T-helper 1 cell (primary cell): ENCODE data around the gene LRATD1.
A peak's percentile ranks its signal among the peaks of the same experiment; 100 is the strongest.

Experiments
- DNase-seq, 5 donors: peaks; one replicate each; pipeline ENCODE4 v3.0.0-alpha.2; 2012 to 2020

The LRATD1 gene

GRCh38 chr2:14633461-14634181 lies 1.1 kb downstream of the LRATD1 start:
- DNase-seq = no peak

DNA sequence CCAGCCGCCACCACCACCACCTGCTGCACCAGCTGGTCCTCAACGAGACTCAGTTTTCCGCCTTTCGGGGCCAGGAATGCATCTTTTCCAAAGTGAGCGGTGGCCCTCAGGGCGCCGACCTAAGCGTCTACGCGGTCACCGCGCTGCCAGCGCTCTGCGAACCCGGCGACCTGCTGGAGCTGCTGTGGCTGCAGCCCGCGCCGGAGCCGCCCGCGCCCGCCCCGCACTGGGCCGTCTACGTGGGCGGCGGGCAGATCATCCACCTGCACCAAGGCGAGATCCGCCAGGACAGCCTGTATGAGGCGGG lies 1.6 kb downstream of the LRATD1 start:
- DNase-seq = no peak

GRCh38 chr2:14634489-14635390 lies 2.2 kb downstream of the LRATD1 start:
- peak in 1 of 5 donors; percentile 5 for DNase-seq

DNA sequence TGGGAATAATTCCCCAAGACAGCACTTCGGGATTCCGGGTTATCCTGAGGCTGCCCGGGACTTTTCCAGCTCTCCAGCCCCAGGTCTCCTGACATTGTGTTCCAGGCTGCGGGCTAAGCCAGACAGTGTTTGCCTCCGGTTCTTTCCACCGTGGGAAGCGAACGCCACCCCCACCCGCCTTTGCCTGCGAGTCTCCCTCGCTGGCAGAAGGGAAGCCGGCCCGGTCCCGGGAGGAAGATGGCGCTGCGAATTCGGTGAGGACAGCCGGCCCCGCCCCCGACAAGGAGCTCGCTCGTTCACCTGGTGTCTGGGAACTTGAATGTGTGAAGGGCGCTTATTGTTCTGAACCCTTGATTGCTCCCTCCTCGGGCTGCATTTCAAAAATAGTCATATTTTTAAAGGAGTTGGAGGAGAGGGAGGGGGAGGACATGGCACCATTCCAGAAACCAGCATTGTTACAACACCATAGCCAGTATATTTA lies 2.9 kb downstream of the LRATD1 start:
- DNase-seq = no peak

GRCh38 chr2:14638488-14638887 lies 6.0 kb downstream of the LRATD1 start:
- DNase-seq = no peak

GRCh38 chr2:14641116-14641515 lies 8.6 kb downstream of the LRATD1 start:
- DNase-seq = no peak

DNA sequence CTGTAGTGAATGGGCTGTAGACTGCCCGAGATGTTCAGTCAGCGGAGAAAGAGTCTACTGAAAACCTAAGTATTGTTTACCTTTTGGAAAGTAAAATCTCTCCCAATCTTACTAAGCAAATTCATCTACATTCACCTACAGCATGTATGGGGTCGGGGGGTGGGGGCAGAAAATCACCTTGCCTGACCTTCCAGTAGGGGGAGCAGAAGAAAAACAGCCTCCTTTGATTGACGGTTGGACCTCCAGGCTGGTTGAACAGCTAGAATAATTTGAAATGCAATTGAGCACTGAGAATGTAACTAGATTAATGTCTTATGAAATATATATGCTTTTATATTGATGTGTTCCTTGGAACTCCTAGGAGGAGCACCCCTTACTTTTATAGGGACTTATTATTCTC lies 10.0 kb downstream of the LRATD1 start:
- no peak for DNase-seq

GRCh38 chr2:14647714-14648113 lies 15.2 kb downstream of the LRATD1 start:
- no peak for DNase-seq

- DNase-seq = no peak
Measured at GRCh38 chr2:14650066-14650465, 17.5 kb downstream of the LRATD1 start.

DNA sequence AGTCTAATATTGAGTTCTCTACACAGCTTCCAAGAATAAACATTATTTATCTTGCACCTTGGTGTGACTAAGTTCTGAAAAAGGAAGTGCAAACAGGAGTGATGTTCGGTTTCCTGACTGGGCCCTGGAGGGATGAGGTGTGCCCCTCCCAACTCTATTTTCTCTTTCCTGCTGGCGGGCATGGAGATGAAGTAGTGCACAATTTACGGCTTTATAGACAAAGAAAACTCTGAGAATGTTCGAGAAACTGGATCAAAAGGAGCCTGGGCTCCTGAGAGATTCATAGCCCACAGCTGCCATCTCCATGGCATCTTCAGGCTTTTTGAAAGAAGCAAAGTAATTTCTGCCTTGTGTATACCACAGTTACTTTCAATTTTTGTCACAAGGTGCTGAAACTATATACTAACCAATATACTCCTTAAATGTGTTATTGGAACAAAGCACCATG lies 22.3 kb downstream of the LRATD1 start:
- peak in 1 of 5 donors; percentile 17 for DNase-seq

DNA sequence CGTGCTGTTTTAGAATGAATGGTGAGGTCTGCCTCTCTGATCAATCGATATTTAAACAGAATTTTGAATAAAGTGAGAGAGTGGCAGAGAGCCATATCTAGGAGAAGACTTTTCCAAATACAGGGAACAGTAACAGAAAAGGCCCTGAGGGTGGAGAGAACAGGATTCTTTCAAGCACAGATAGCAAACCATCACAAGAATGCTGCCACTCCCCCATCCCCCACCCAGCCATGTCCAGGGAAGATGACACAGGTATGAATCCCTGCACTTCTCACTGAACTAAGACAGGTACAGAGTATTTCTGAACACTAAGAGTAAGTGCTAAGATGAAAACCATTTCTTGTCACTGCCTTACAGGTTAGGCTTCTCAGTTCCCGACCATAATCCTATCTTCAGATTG lies 23.6 kb downstream of the LRATD1 start:
- no peak for DNase-seq

DNA sequence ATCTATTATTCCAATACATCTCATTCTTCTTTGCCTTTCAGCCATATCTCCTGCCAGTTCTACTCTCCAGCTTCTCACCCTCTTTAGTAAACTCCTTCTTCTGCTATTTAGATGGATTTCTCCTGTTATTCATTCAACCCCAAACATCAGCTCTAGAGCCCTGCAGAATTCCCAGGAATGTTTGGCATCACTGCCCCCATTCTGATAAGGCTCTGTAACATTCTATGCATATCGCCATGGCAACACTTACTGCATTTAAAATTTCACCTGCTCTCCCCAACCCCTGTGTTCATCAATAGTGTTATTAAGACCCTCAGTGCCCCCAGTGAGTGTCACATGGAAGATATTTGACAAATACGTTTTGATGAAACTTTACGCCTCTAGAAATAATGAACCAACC lies 28.6 kb downstream of the LRATD1 start:
- no peak for DNase-seq

DNA sequence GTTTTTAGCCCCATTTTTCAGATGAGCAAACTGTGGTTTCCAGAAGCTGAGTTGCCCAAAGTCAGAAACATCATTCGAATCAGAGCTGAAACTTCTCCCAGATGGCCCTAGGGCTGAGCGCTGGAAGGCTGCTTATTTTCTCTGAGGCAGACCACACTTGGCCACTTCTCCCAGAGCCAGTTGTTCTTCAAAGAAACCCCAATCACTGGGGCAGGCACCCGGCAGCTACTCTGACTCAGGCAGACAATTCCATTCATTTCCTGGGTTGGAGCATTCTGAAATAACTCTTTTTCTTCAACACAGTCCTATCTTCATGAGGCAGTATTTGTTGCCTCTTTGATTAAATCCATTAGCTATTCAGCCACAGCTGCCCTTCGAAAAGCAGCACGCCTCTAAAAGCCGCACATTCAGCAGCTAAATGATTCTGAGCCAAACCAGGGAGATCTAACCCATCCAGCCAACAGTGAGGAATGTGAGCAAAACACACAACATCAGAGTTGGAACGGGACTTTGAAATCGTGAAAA lies 40.9 kb downstream of the LRATD1 start:
- no peak for DNase-seq

DNA sequence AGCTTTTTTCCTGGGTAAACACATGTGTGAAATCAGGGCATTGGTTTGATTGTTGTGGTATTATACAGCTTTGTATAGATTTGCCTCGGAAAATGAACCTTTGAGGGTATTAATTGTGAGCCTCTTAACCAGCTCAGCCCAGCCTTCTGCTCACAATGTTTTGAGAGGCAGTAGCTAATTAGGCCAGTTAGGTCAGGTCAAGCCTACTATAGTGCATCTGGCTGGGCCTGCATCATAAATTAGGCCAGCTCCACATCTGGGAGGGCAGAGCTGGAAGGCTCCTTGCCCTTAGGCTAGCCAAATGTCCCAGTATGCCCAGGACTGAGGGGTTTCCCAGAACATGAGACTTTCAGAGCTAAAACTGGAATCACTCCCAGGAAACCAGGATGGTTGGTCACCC lies 43.0 kb downstream of the LRATD1 start:
- no peak for DNase-seq

DNA sequence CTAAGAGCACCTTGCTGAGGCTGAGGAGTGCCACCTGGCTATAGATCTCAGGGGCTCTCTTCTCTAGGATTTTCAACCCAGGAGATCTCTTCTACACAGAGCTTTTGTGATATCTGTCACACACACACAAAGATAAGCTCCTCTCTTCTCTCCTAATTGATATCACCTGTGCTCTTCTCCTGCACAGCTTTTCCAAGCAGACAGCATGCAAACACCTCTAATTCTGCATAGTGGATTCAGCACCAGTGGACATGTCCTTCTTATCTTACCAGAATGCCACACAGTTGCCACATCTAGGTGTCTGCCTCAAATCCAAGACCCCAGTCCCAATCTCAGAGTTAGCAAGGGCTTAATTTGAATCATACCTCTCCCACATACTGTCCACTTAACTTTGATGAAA lies 43.9 kb downstream of the LRATD1 start:
- no peak for DNase-seq

DNA sequence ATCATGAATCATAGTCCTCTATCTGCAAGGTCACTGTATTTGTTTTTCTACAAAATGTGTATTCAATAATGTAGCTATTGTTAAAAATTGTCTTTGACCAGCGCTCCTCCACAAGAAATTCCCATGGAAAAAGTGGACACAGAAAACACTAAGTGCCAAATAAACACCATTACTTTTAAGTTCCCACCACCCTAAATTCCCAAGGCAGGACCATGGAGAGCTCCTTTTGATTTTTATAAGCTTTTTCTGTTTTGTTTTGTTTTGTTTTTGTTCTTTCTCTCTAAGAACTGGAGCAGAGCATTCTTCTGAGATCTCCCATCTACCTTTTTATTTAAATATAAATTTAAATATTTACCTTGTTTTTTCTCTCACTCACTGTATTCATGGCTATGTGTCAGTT lies 44.5 kb downstream of the LRATD1 start:
- no peak for DNase-seq

GRCh38 chr2:14678761-14679160 lies 46.2 kb downstream of the LRATD1 start:
- DNase-seq = no peak

DNA sequence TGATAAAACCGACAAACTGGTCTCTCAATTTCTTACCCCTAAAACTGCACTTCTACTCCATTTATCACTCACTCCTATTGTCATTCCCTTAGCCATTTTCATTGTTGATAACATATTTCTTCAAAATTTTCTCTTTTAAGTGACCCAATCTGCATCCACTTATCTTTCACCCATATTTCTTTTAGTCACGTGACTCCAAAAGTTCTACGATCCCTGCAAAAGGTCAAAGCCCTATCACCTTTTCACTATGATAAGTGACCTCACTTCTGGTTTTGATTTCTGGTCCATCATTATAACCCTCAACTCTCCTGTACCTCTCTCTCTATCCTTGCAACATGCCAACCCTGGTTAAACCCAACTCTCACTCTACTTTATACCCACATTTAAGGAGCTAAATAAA lies 49.1 kb downstream of the LRATD1 start:
- DNase-seq = no peak
